Panc1 (cell line): ENCODE data around the gene TDRD1.

Experiments used
- CTCF ChIP-seq: fragments of 450-650 bp; IDR thresholded peaks from 2 replicates; pipeline ENCODE4 v1.5.1; 2017; ENCODE audit warnings: mild to moderate bottlenecking
- POLR2AphosphoS5 ChIP-seq: IDR thresholded peaks from 2 replicates; pipeline ENCODE4 v1.6.1; 2012; ENCODE audit warnings: mild to moderate bottlenecking, low read depth, low read length, moderate library complexity
- TCF7L2 ChIP-seq: IDR thresholded peaks from 2 replicates; pipeline ENCODE4 v1.6.1; 2011; ENCODE audit warnings: mild to moderate bottlenecking, low read depth, low read length, inconsistent platforms
- TF ChIP-seq, protein P1 (sequence below), 2 experiments: IDR thresholded peaks; 2 replicates each; pipeline ENCODE4 v1.6.1; 2011 to 2012; ENCODE audit warnings: low read depth in 2 of 2, control low read depth in 1 of 2, low read length in 1 of 2, mild to moderate bottlenecking in 1 of 2, moderate library complexity in 1 of 2; ENCODE audit not compliant: insufficient read depth in 1 of 2

GRCh38 chr10:114279289-114279688, 100.1 kb downstream of the TDRD1 start:
- TF ChIP-seq CTCF (no peak), TCF7L2 (no peak), POLR2AphosphoS5 (no peak)
- TF ChIP-seq, protein P1, sequence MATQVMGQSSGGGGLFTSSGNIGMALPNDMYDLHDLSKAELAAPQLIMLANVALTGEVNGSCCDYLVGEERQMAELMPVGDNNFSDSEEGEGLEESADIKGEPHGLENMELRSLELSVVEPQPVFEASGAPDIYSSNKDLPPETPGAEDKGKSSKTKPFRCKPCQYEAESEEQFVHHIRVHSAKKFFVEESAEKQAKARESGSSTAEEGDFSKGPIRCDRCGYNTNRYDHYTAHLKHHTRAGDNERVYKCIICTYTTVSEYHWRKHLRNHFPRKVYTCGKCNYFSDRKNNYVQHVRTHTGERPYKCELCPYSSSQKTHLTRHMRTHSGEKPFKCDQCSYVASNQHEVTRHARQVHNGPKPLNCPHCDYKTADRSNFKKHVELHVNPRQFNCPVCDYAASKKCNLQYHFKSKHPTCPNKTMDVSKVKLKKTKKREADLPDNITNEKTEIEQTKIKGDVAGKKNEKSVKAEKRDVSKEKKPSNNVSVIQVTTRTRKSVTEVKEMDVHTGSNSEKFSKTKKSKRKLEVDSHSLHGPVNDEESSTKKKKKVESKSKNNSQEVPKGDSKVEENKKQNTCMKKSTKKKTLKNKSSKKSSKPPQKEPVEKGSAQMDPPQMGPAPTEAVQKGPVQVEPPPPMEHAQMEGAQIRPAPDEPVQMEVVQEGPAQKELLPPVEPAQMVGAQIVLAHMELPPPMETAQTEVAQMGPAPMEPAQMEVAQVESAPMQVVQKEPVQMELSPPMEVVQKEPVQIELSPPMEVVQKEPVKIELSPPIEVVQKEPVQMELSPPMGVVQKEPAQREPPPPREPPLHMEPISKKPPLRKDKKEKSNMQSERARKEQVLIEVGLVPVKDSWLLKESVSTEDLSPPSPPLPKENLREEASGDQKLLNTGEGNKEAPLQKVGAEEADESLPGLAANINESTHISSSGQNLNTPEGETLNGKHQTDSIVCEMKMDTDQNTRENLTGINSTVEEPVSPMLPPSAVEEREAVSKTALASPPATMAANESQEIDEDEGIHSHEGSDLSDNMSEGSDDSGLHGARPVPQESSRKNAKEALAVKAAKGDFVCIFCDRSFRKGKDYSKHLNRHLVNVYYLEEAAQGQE (IDR thresholded peaks at IDR 0.05; ENCODE audit: insufficient read depth in 1 of 2, low read depth in 2 of 2, low read length in 1 of 2): no peak
